ENCODE results near the gene CNOT10. TPM values are rescaled to one million over a fixed set of nuclear protein-coding genes. Genes with fewer than 3 reads are reported as not detected.

Gene CNOT10
- total and polyA plus RNA-seq, 5 experiments from 2014 or later, result 27.3 to 52.9 (median 32.0) TPM

Other genes starting within 250 kb of the CNOT10 start
- gene CMTM6, start 182.3 kb upstream of the CNOT10 start, total RNA-seq, result 10 to 100 TPM; 26.2 to 29.7 TPM
- gene CMTM6, start 182.3 kb upstream of the CNOT10 start, polyA plus RNA-seq, result 10 to 100 TPM; 36.2 to 61.4 (median 40.0) TPM
- gene DYNC1LI1, start 114.3 kb upstream of the CNOT10 start, total RNA-seq, result 10 to 100 TPM; 32.4 to 34.0 TPM
- gene DYNC1LI1, start 114.3 kb upstream of the CNOT10 start, polyA plus RNA-seq, result 10 to 100 TPM; 14.7 to 22.7 (median 19.3) TPM
- gene TRIM71, start 132.8 kb downstream of the CNOT10 start, total RNA-seq, result not detected
- not detected for gene TRIM71, start 132.8 kb downstream of the CNOT10 start, polyA plus RNA-seq